T follicular helper cell (primary cell): ENCODE measurements around the gene CUX1.
A peak's percentile ranks its signal among the peaks of the same experiment; 100 is the strongest.
"Not testable (repeated sequence)": the region's sequence is repeated elsewhere in the genome, so short reads cannot be mapped to it uniquely, and the experiment has no call there.

Experiments used
- DNase-seq: peaks from one replicate; pipeline ENCODE4 v3.0.0-alpha.2; 2020; ENCODE audit warnings: low read depth

Gene CUX1

DNA sequence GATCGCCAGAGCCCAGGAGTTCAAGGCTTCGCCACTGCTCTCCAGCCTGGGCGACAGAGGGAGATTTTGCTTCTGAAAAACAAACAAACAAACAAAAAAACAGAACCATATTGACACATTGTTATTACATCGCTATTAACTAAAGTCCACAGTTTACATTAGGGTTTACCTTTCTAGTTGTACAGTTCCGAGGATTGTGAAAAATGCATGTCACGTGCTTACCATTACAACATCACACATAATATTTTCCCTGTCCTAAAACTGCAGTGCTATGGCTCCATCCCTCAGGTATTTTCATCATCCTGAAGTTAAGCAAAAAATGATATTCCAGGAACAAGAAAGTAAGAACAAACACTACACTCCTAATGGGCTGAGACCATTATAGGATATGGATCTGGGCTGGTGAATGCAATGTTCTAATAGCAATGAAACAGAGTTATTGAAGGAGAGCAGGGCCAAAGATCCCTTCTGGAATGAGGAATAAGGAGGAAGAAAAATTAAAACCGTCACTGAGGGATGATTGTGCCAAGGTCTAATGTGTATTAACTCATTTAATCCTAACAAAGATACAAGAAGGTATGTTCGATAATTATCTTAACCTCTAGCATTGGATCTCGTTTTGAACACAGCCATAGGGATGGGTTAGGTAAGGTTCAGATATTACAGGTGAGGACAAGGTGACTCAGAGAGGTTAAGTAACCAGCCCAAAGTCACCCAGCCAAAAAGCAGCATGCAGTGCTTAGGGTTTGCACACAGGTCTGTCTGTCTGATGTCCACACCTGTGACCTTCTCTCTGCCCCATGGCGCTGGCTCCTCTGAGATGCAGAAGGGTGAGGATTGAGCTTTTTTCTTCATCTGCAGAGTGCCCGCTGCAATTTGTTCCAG lies 14.0 kb upstream of the CUX1 start:
- no peak for DNase-seq

DNA sequence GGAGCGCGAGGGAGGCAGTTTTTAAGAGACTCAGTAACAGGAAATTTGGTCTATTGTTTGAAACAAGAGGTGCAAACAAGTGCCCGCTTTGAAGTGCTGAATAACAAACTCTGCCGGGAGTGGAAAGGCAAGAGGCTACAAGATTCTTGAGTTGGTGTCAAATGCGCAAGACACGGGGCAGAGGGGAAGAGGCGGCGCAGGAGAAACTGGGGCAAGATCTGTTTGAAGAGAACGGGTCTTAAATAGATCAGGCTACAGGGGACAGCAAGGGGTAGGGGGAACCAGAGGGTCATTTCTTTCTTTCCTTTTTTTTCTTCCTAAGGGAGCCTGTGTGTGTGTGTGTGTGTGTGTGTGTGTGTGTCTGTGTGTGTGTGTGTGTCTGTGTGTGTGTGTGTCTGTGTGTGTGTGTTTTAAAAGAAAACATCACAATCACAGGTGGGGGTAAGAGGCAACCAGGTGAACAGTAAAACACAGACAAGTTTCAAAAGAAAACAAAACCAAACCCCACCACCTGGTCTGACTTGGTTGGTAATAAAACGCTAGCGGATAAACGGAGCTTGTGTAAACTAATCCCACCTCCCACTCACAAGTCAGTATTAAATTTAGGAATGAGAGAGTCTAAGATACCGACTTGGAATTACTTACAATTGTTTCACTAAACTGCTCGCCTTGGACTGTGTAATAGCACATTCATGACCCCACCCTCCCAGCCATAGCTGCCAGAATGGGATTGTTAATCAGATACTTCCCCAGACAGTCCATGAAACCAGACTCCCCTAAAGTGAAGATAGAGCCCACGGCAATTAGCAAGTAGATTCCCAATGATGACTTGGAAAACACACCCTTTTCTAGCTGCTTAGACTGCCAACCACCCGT lies 13.1 kb upstream of the CUX1 start:
- peak; percentile 4 for DNase-seq

DNA sequence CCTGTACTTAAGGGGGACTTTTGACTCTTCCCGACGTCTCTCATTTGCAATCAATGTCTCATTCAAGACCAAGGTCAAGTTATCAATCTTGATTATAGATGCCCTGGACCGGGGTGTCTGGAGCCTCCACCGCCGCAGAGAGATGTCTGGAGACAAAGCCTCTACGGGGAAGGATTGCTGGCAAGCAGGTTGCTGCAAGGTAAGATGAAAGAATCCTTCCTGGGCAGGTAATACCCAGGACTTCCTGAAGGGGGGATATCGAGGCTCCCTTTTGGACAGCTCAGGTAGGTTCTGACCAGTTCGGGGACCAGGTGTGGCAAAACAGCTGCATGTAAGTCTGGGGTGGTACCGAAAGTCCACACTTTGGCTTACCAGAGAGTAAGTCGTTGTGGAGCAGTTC lies 12.5 kb upstream of the CUX1 start:
- DNase-seq = peak; percentile 4

DNA sequence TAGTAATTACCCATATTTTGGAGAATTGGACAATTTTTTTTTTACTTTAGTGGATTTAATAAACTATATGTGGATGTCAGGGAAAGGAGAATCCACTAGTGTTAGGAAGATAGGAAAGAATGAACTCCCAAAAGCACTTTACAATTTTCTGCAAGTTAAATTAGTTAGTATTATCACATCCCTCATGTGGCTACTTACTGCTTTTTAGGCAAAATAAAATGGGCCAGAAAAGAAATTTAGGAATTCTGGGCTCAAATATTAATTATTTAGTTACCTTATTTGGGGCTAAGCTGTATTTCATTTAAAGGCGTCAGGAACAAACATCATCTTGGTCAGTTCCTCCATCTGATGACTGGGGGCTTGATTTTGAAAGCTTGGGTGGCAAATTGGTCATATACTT lies 4.8 kb upstream of the CUX1 start:
- no peak for DNase-seq

DNA sequence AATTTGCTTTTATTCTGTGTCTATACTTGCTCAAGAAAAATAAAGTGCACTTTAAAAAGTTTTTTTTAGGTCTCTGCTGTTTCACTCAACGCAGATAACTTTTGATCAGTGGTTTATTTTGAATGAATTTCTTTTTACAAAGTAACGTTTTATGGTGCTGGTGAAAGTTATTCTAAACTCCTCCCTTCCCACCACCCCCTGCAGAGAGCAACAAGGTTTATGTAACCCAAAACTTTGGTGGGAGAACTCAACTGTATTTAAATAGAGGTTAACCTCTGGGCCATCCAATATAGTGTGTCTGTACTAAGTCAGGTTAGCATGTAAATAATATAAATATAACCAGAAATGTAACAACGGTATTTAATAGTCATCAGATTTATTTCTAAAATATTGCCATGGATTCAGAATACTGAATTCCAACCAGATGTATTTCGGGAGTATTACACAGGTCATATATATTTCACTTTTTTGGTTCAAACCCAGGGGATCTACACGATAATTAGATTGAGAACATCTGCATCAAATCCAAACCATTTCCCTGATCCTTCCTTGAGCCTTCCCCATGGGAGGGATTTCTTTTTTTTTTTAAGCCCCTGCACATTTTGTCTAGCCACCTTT lies 3.9 kb upstream of the CUX1 start:
- no peak for DNase-seq

DNA sequence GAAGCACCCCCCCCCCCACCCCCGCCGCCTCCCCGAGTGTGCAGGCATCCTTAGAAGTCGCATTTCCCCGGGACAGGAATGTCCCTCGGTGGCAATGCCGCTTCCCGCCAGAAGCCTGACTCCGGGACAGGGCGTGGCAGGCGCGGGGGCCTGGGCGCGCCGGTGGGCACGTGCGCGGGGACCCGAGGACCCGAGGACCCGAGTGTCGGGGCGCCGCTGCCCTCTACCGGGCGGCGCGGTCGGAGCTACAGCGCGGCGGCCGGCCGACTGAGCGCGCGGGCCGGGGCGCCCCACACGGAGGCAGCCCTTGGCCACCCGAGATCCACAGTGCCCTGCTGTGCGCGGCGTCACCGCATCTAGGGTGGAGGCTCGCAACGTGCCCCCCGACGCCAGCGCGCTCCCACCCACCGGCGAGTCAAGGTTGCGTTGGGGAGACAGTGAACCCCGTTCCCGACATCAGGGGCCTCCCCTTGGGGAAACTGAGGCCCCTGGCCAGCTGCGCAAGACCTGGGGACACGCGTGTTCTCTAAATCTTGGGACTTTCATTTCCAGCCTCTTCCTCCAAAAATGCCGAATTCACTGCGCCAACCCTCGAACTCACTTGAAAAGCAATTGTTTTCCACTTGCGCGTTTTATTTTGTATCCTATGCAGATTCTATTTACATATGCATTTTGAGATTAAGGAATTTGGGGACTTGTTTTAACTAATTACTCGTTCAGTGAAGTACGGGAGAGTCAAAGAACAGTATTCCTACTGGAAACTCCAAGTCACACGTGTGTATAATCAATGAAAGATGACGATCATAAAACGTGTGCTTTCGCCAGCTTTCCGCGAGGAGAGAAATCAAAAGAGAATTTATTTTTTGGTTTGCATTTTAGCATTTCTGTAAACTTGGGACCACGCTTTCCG lies 3.1 kb upstream of the CUX1 start:
- peak; percentile 28 for DNase-seq

DNA sequence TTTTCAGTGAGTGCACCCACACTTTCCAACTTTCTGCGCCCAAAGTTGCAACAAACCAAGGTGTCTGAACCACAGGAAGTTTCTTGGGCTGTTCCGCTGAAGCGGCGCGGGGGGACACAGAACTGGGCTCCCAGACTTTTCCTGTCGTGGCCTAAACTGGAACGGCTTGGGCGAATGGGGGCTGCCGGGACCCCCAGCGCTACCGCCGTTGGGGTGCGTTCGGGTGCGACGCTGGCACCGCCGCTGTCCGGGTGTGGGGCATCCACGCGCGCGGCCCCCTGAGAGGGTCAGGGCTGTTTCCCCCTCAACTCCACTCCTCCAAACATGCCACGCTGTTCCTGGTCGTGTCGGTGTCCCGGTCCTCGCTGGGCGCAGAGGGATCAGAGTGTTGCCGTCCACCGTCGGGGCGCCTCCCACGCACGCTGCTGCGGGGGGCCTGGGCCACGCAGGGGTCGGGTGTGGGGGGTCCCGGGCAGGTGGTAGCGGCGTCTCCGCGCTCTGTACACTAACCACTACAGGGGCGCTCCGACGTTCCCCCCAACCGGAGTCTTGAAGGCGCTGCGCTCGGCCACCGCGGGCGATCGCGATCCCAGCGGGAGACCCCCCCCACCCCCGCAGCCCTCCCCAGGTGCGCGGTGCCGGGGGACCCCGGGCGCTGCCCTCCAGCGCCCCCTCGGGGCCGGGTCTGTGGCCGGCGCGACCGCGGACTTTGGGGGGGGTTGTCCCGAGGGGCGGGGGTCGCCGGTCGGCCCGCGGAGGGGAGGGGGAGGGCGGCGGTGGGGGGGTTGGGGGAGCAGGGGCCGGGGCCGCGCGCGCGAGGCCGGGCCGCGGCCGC lies 2.2 kb upstream of the CUX1 start:
- peak; percentile 50 for DNase-seq

DNA sequence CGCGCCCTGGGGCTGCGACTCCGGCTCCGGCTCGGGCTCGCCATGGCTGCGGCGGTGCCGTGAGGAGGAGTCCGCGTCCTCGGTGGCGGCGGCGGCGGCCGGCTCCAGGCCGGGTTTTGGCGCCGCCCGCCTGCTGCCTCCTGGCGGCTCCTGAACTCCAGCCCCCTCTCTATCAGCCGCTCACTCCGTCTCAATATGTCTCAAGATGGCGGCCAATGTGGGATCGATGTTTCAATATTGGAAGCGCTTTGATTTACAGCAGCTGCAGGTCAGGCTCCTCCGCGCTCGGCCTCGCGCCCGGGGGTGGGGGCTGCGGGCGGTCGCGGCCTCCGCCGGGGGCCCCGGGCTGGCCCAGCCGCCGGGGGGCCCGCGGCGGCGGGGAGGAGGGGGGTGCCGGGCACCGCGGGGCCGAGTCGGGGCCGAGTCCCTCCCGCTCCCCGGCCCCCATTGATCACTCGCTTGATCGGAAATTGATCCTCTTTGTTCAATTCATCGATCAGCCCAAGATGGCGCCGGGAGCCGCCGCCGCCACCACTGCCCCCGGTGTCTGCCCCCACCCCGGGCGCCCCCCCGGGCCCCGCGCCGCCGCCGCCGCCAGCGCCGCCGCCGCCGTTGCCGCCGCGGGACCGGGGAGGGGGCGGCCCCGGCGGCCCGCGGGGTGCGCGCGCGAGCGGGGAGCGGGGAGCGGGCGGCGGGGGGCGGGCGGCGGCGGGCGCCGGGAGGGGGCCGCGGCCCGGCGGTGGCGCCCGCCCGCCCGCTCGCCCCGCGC lies 1.4 kb upstream of the CUX1 start:
- peak; percentile 62 for DNase-seq

DNA sequence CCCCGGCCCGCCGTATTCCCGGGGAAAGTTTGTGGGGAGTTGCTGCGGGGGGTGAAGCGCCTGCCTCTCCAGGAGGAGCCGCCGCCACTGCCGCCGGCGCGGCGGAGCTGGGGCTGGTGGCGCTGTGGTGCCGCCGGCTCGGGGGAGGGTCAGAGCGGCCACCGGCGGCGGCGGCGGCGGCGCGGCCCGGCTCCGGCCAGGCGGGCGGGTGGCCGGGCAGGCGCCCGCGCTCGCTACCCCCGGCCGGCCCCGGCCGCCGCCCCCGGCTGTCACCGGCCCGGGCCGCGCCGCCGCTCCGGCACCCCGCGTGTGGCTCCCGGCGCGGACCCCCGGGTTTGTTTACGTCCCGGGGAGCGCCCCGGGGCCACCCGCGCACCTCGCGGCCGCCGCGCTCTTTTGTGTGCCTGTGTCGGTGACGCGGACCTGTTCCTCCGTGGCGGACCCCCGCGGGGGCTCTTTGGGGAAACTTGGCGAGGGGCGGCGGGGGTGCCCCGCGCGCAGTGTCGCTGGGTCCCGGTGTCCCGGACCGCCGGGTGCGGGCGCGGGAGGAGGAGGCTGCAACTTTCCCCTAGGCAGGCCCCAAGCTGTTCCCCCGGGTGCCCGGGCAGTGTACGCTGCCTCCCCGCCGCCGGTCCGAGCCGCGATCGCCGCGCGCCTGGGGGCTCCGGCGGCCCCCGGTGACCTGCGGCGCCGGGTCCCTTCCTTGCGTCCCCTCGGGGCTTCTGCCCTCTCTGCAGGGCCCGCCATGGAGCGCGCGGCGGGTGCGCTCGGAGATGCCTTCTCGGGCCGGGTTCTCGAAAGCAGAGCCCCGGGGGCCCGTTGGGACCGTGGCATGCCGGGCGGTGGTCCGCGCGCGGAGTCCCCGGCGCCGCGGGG lies 593 bp upstream of the CUX1 start:
- DNase-seq = peak; percentile 2

DNA sequence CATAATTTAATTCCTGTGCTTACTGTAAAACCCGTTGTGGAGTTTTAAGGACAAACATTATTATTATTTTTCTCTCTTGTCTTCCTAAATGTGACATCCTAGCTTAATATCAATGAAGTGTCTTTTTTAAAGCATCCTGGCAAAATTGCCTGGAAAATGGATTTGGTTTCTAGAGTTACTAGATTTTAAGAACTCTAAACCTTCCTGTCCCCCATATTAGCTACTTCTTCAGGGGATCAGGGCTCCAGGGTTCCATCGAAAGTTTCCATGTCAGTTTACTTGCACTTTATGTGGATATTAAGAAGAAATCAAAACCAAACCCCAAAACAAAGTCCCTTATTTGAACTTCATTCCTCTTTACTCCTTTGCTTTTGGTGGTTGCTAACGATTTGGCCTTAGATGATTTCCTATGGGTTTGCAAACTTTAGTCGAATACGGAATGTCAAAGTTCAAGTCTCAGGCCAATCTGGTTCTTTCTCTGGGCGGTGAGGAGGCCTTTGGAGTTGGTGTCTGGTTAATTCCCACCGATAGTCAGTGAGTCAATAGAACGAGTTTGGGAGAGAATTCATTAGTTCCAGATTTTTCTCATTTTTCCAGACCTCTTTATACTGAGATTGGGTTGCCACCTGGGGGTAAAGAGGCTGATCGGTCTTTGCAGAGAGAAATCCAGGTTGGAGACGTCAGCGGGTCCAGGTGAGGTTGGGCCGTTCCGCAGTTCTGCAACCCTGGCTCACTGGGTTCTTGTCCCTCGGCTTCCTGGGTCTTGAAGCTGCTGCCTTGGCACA lies 1.1 kb downstream of the CUX1 start:
- DNase-seq = no peak

DNA sequence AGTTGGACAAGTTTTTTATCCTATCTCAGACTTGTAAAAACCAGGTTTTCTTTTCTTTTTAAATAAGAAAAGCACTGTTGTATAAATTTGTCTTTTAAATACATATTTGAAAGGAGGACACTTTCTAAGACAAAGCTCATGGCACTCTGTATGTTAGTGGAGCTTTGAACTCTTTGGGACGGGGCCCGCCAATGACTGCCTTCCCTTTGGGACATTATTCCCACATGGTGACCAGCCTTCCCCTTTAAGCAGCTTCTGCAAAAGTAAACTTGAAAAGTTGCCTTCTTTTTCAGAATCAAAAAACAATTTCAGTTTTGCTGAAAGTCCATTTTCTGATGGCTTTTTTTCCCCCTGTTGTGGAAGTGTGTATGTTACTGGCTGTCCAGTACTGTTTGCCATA lies 1.8 kb downstream of the CUX1 start:
- no peak for DNase-seq

DNA sequence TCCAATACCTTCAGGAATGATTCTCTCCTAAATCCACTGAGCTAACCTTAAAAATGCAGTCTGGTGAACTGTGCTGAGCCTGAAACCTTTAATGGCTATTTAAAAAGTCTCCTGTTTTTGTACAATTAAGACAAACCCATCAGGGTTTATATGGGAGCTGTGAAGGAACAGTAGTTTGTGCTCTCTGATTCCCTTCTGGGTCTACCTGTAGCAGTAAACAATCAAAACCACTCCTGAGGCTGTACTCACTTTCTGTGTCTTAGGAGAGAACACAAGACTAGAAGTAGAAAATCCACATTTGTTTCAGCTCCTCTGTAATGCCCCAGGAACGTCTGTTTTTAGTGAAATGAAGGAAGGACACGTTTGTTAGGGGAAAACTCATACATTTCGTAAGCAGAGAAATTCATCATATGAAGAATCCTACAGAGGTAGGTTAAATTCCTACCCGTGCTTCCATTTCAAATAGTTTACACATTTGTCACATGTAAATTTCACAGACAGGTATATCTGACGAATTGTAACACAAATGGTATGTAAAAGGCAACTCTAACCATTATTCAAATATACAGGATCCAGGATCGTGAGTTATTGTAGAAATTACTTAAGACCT lies 2.6 kb downstream of the CUX1 start:
- no peak for DNase-seq

DNA sequence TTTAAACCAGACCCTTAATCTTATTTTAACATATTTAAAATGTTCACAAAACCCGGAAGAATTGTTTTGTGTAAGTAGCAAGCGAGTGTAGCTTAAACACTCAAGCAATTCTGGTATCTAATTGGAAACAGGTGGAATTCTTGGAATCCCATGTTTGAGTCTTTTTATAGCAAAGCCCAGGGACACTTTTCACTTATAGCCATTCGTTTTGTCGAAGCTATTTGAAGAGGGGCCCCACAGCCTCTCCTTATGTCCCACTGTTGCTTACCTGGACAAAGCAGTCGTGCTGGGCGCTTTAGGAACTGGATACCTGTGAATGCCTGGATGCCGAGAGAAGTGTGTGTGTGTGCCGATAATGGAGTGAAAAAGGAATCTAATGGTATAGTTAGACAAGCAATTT lies 3.3 kb downstream of the CUX1 start:
- DNase-seq = no peak

DNA sequence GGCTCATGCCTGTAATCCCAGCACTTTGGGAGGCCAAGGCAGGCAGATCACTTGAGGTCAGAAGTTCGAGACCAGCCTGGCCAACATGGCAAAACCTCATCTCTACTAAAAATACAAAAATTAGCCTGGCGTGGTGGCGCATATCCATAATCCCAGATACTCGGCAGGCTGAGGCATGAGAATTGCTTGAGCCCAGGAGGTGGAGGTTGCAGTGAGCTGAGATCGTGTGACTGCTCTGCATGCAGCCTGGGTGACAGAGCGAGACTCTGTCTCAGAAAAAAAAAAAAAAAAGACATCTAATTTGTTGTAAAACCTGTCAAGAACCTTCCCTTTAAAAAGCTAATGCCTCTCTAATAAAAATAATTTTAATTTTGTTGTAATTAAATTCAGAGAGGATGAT lies 5.2 kb downstream of the CUX1 start:
- DNase-seq = not testable (repeated sequence)

DNA sequence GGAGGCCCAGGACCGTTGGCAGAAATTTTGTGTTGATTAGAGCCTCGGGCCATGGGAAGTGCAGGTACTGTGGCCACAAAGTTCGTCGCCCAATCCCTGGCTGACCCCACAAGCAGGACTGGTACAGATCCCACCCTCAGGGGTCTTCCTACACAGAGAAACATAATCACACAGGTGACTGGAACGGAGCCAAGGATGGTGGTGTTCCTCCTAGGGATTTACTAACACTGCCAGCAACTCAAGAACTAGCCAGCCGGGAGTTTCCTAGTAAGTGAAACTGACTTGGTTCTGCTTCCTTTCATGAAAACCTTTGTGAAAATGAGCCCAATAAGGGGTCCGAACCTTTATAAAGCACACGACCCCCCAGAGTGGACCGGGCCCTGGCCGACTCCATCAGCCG lies 5.7 kb downstream of the CUX1 start:
- DNase-seq = no peak

DNA sequence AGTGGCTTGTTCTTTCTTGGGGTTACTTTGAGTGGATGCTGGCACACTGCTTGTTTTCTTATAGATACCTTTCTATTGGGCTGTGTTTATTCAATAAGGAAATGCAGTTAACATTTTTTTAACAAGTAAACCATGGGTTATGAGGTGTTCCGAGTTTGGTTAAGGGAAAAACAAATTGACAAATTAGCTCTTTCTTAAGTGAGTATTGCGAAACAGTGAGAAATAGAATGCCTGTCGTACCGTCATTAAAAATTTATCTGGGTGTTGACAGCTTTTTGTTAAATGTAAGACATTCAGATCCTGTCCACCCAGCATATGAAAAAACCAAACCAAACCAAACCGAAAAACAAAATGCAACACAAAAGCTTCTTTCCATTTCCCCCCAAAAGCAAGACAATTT lies 6.2 kb downstream of the CUX1 start:
- no peak for DNase-seq

DNA sequence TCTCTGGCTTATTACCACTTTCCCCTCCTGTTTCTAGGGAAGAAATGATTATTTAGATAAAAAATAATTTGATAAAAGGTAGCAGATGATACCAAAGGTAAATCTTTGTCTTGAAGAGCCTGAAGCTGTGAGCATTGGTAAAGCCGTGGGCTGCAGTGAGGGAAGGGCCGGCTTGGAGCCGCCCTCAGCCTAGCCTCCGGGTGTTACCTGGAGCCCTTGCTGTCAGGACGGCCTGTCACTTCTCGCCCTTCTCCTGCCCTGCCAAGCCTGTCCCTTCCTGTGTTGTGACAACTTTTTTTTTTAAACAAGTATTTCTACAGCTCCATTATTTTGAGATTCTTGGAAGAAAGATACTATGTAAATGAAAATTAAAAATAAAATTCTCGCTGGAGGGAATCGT lies 7.0 kb downstream of the CUX1 start:
- no peak for DNase-seq
